PC-3 (cell line): ENCODE results near the gene PCNT. TPM values are rescaled to one million over a fixed set of nuclear protein-coding genes. Genes with fewer than 3 reads are reported as not detected.
"Not testable (repeated sequence)": the region's sequence is repeated elsewhere in the genome, so short reads cannot be mapped to it uniquely, and the experiment has no call there.

Experiments used
- ATAC-seq: fragments of 200-7000 bp; cut with Tn5 transposase; 2 replicates; pipeline ENCODE4 v1.9.1; 2020; ENCODE audit warnings: mild to moderate bottlenecking, moderate library complexity
- BruUV-seq: library from RNA; stranded (reverse); fragments of 400-500 nt; replicated peaks from 2 replicates; lab custom pipeline; 2021; lab: Mats Ljungman, UMichigan
- CTCF ChIA-PET: fragments of 300-600 bp; sonication (Branson Sonifier 250); formaldehyde crosslinking; loops from one replicate; lab custom pipeline; 2022; ENCODE audit warnings: antibody characterized with exemption; lab: Charles Lee
- POLR2A ChIA-PET: fragments of 300-600 bp; sonication (Branson Sonifier 250); formaldehyde crosslinking; loops from one replicate; lab custom pipeline; 2022; ENCODE audit warnings: antibody characterized with exemption; ENCODE audit not compliant: unreplicated experiment; lab: Charles Lee
- DNase-seq: peaks from one replicate; pipeline ENCODE4 v3.0.0-alpha.2; 2015
- H2AFZ ChIP-seq: fragments of 300-600 bp; sonication (generic); 2 replicates; pipeline ENCODE4 v1.6.0; 2016; ENCODE audit warnings: antibody characterized with exemption, low read length
- H3F3A ChIP-seq: fragments of 300-600 bp; sonication (generic); one replicate; pipeline ENCODE4 v1.6.0; 2017; ENCODE audit warnings: antibody characterized with exemption, low read length, control low read depth, mild to moderate bottlenecking; ENCODE audit not compliant: unreplicated experiment
- H3K27ac ChIP-seq: fragments of 300-600 bp; sonication (generic); 2 replicates; pipeline ENCODE4 v1.5.1; 2016; ENCODE audit warnings: mild to moderate bottlenecking, low read length
- H3K27me3 ChIP-seq: fragments of 300-600 bp; sonication (generic); 2 replicates; pipeline ENCODE4 v1.6.1; 2016; ENCODE audit warnings: low read length, mixed read lengths
- H3K36me3 ChIP-seq: fragments of 300-600 bp; sonication (generic); 2 replicates; pipeline ENCODE4 v1.6.1; 2016; ENCODE audit warnings: low read depth, mixed run types, low read length, mixed read lengths
- H3K4me1 ChIP-seq: fragments of 300-600 bp; sonication (generic); 2 replicates; pipeline ENCODE4 v1.5.1; 2016; ENCODE audit warnings: low read length; ENCODE audit not compliant: insufficient read depth
- H3K4me2 ChIP-seq: fragments of 300-600 bp; sonication (generic); 2 replicates; pipeline ENCODE4 v1.6.0; 2016; ENCODE audit warnings: low read length
- H3K4me3 ChIP-seq: fragments of 300-600 bp; sonication (generic); 2 replicates; pipeline ENCODE4 v1.5.1; 2016; ENCODE audit warnings: mild to moderate bottlenecking, low read length, mixed read lengths
- H3K79me2 ChIP-seq: fragments of 300-600 bp; sonication (generic); 2 replicates; pipeline ENCODE4 v1.6.1; 2017; ENCODE audit warnings: low read length, mixed read lengths
- H3K9ac ChIP-seq: fragments of 300-600 bp; sonication (generic); 2 replicates; pipeline ENCODE4 v1.6.0; 2016; ENCODE audit warnings: mild to moderate bottlenecking, low read length
- H3K9me2 ChIP-seq: fragments of 300-600 bp; sonication (generic); replicated peaks from 2 replicates; pipeline ENCODE4 v1.6.1; 2016; ENCODE audit warnings: mixed run types, low read length, mixed read lengths
- H3K9me3 ChIP-seq: fragments of 300-600 bp; sonication (generic); 2 replicates; pipeline ENCODE4 v1.6.1; 2016; ENCODE audit warnings: low read length, mixed read lengths
- H4K20me1 ChIP-seq: fragments of 300-600 bp; sonication (generic); 2 replicates; pipeline ENCODE4 v1.6.1; 2016; ENCODE audit warnings: low read length, mixed read lengths
- EZH2 ChIP-seq: fragments of 300-600 bp; sonication (generic); IDR thresholded peaks from one replicate; pipeline ENCODE4 v1.6.1; 2017; ENCODE audit warnings: antibody characterized with exemption, mild to moderate bottlenecking, low read length; ENCODE audit not compliant: unreplicated experiment
- EZH2phosphoT487 ChIP-seq: fragments of 300-600 bp; sonication (generic); IDR thresholded peaks from 2 replicates; pipeline ENCODE4 v1.6.1; 2018; ENCODE audit warnings: mild to moderate bottlenecking, antibody characterized with exemption, low read length, borderline replicate concordance
- intact Hi-C: fragments of 100-400 bp; cut with micrococcal nuclease; formaldehyde crosslinking; loops from 2 replicates; pipeline ENCODE4 v1.9.0; 2023
- total RNA-seq: library from RNA; depleted of rRNA; stranded (reverse); fragments of >200 nt; gene quantifications from 2 replicates; pipeline ENCODE4 v1.2.3, GENCODE V29; 2014
- TF ChIP-seq, protein P1 (sequence below): fragments of 300-600 bp; sonication (generic); conservative IDR thresholded peaks from 2 replicates; pipeline ENCODE4 v1.5.1; 2017; ENCODE audit warnings: antibody characterized with exemption, low read depth, mild to moderate bottlenecking, low read length

The PCNT gene
- total RNA-seq, 1 experiment from 2014 or later, result 51.4 TPM

DNA sequence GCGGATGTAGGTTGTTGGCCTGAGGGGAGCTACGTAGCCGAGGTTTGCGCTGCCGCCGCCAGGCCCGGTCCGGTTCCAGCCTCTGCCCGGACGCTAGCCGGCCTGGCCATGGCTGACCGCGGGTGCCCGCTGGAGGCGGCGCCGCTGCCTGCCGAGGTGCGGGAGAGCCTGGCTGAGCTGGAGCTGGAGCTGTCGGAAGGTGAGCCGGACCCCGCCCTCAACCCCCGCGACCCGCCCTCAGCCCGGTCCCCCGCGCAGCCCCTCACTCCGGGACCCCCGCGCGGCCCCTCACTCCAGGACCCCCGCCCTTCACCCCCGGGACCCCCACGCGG lies 135.0 kb downstream of the PCNT start:
- ChIA-PET POLR2A (interaction anchor here (0.6 to 0.9 kb wide), 2 partner anchors 41 to 87 kb away, joined by 3 to 4 read pairs; no protein-coding TSS in a partner anchor), CTCF (no interaction called here)
- peak overlapping the region; percentile 89 for H3K4me3 ChIP-seq
- no peaks in the 10 kb centered on the region for H3K9me3 ChIP-seq
- TF ChIP-seq, protein P1, sequence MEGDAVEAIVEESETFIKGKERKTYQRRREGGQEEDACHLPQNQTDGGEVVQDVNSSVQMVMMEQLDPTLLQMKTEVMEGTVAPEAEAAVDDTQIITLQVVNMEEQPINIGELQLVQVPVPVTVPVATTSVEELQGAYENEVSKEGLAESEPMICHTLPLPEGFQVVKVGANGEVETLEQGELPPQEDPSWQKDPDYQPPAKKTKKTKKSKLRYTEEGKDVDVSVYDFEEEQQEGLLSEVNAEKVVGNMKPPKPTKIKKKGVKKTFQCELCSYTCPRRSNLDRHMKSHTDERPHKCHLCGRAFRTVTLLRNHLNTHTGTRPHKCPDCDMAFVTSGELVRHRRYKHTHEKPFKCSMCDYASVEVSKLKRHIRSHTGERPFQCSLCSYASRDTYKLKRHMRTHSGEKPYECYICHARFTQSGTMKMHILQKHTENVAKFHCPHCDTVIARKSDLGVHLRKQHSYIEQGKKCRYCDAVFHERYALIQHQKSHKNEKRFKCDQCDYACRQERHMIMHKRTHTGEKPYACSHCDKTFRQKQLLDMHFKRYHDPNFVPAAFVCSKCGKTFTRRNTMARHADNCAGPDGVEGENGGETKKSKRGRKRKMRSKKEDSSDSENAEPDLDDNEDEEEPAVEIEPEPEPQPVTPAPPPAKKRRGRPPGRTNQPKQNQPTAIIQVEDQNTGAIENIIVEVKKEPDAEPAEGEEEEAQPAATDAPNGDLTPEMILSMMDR, result no peak
- TF ChIP-seq EZH2 (no peak), EZH2phosphoT487 (no peak)
- peak overlapping the region; percentile 79 for H3K9ac ChIP-seq
- BruUV-seq, result no TSS peak
- H3K9me2 ChIP-seq, result no peaks in the 10 kb centered on the region
- peaks cover 15% of the 10 kb centered on the region; the same call in 1 of the 2 replicates for H3K36me3 ChIP-seq
- H3K27ac ChIP-seq, result no peak overlapping the region
- peaks cover 88% of the 10 kb centered on the region for H3K79me2 ChIP-seq
- H4K20me1 ChIP-seq, result no peaks in the 10 kb centered on the region
- peaks cover 28% of the 10 kb centered on the region for H3K4me1 ChIP-seq
- H3K4me2 ChIP-seq, result peak overlapping the region; percentile 98
- no peak for DNase-seq
- H3F3A ChIP-seq, result no peaks in the 10 kb centered on the region
- intact Hi-C loops, result no loop called here
- ATAC-seq, result no peak
- no peaks in the 10 kb centered on the region for H3K27me3 ChIP-seq
- H2AFZ ChIP-seq, result peak overlapping the region; percentile 78

- no peaks in the 10 kb centered on the region for H3K27me3 ChIP-seq
- peak overlapping the region; percentile 89 for H3K4me3 ChIP-seq
- BruUV-seq, result no TSS peak
- no peaks in the 10 kb centered on the region for H4K20me1 ChIP-seq
- TF ChIP-seq, protein P1, result no peak
- no peak for TF ChIP-seq EZH2
- no peak for TF ChIP-seq EZH2phosphoT487
- peak overlapping the region; percentile 79 for H3K9ac ChIP-seq
- H3K4me1 ChIP-seq, result peaks cover 28% of the 10 kb centered on the region
- ATAC-seq, result peak; percentile 10
- CTCF ChIA-PET, result no interaction called here
- POLR2A ChIA-PET, result interaction anchor here (0.6 to 0.9 kb wide), 2 partner anchors 41 to 87 kb away, joined by 3 to 4 read pairs; no protein-coding TSS in a partner anchor
- peak; percentile 49 for DNase-seq
- intact Hi-C loops, result no loop called here
- H3F3A ChIP-seq, result no peaks in the 10 kb centered on the region
- H3K36me3 ChIP-seq, result peaks cover 12% of the 10 kb centered on the region; the same call in 1 of the 2 replicates
- peaks cover 86% of the 10 kb centered on the region for H3K79me2 ChIP-seq
- no peak overlapping the region for H3K27ac ChIP-seq
- peak overlapping the region; percentile 98 for H3K4me2 ChIP-seq
- no peaks in the 10 kb centered on the region for H3K9me2 ChIP-seq
- H3K9me3 ChIP-seq, result no peaks in the 10 kb centered on the region
- peak overlapping the region; percentile 69 for H2AFZ ChIP-seq
Measured at GRCh38 chr21:46459356-46460112, 135.6 kb downstream of the PCNT start.

DNA sequence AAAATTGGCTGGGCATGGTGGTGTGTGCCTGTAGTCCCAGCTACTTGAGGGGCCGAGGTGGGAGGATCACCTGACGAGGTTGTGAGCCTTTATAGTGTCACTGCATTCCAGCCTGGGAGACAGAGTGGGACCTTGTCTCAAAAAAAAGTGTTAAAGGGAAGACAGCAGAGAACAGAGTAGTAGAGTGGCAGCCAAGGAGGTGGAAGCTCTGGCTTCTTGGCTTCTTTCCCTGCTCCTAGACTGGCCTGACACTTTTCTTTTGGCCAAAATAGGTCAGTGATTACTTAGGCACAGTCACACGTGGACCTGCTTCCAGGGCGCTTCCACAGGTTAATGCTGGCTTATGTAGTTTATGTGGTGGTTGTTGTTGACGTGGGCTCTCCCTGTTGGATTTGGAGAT lies 138.0 kb downstream of the PCNT start:
- Histone ChIP-seq H3K4me2 (no peak overlapping the region), H4K20me1 (no peaks in the 10 kb centered on the region), H3F3A (no peaks in the 10 kb centered on the region), H3K36me3 (peaks cover 5% of the 10 kb centered on the region; the same call in 1 of the 2 replicates), H3K9ac (no peak overlapping the region), H3K27ac (no peak overlapping the region), H2AFZ (no peak overlapping the region), H3K4me1 (peaks cover 9% of the 10 kb centered on the region), H3K9me3 (no peaks in the 10 kb centered on the region), H3K79me2 (peaks cover 67% of the 10 kb centered on the region), H3K27me3 (no peaks in the 10 kb centered on the region), H3K4me3 (no peak overlapping the region), H3K9me2 (no peaks in the 10 kb centered on the region)
- ChIA-PET CTCF (no interaction called here), POLR2A (no interaction called here)
- intact Hi-C loops, result no loop called here
- TF ChIP-seq, protein P1, result no peak
- TF ChIP-seq EZH2 (no peak), EZH2phosphoT487 (no peak)
- ATAC-seq (no peak), DNase-seq (no peak)
- no TSS peak for BruUV-seq

DNA sequence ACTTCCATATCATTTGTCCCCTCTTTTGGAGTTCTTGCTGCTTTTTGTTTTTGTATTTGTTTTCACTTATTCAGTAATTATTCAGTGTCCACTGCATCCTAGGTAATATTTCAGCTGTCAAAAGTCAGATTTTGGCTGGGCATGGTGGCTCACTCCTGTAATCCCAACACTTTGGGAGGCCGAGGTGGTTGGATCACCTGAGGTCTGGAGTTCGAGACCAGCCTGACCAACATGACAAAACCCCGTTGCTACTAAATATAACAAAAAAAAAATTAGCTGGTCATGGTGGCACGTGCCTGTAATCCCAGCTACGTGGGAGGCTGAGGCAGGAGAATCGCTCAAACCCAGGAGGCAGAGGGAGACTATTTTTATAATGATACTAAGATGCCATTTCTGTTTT lies 141.2 kb downstream of the PCNT start:
- H3K4me1 ChIP-seq, H3K27me3 ChIP-seq, H3K4me2 ChIP-seq, H3K4me3 ChIP-seq, CTCF ChIA-PET, POLR2A ChIA-PET, ATAC-seq, H3F3A ChIP-seq, H3K9ac ChIP-seq, H3K27ac ChIP-seq, DNase-seq, H3K9me3 ChIP-seq, H3K9me2 ChIP-seq, BruUV-seq, H3K36me3 ChIP-seq, H2AFZ ChIP-seq, H4K20me1 ChIP-seq: not testable (repeated sequence)
- H3K79me2 ChIP-seq, result peaks cover 39% of the 10 kb centered on the region
- intact Hi-C loops, result loop anchor here (5.0 kb wide), 1 partner anchor 37 kb away; no protein-coding TSS in a partner anchor
